GM18867 (cell line): ENCODE measurements around the gene FAM3C.

Source experiments
- ATAC-seq: cut with Tn5 transposase; IDR thresholded peaks from one replicate; pipeline ENCODE4 v1.9.1; 2021; ENCODE audit warnings: mild to moderate bottlenecking, moderate library complexity; ENCODE audit not compliant: unreplicated experiment

FAM3C gene

DNA sequence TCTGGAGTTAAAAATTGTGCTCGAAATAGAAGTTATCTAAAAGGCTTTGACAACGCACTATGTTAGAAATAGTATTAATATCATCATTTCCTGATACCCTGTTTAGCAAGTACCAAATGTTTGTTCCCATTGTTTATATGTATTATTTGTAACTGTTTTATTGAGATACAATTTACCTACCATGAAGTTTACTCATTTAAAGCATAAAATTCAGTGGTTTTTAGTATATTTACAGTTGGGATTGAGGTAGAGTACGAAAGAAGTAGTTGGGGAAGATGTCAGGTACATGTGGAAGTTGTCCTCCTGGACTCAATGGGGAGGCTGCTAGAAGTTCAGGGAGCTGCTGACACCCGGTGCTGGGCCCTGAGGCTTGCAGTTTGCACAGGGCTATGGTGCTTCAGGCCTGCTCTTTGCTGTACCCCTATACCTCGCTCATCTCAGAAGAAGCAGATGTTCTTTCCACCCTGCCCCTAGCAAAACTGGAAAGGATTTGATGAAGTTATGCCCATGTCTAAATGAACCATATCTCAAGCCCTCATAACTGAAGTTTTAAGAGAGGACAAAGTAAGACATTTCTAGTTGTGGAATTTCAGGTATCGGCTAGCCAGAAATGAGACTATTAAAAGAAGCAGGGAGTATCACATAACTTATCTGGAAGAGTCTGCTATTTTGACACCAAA is 92.5 kb downstream of the FAM3C start:
- ATAC-seq: no peak

DNA sequence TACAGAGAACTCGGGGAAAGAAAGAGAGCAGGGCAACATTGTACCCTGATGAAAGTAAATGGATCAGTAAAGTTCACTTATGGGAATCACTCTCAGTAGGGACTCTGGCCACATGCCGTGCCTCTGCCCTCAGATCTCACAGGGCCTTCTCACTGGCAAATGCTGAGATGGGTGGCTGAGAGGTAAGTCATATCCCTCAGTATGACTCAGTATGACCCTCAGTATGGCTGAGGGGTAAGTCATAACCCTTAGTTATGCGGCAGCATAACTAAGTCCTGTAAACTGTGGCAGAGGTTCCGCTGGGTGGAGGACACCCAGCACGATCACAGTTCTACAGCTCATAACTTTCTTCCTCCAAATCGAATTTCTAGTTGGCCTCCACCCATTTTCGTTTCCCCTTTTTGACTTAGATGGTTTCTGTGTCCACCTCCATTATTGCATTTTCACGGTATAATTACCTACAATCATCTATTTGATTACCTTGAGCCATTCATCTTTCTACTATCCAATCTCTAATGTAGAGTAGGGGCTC is 93.8 kb downstream of the FAM3C start:
- peak; percentile 95 for ATAC-seq

GRCh38 chr7:121301446-121302213 is 94.5 kb downstream of the FAM3C start:
- ATAC-seq: no peak

DNA sequence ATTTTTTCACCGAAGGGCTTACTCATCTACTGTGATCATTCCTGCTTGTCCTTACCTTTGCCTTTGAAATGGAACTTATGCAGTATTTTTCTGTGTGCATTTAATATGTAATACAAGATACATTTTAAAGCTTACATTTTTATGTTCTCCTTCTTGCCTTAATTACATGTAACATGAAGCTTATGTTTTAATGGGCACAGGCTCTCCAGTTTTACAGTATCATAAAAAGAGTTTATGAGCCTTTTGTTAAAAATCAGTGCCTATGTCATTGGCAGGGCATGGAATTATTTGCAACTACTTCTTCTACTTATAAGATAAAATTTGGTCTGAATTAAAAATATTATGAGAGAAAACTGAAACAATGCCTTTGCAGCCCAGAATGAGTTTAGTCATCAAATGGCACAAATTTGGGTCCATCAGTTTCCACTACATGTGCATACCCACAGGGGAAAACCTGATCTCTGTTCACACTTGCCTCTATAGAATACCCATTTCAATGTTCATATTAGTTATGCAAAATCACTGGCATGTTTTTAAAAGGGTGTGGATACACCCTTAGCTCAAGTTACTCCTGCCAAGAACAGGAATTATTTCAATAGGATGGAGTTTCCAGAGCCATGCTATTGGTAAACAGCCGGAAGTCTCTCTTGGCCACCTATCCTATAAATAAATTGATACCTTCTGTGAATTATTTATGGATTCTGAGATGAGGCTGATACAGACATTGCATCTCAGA is 95.3 kb downstream of the FAM3C start:
- ATAC-seq: no peak
